ENCODE measurements around the gene GEMIN7.

GEMIN7 gene

DNA sequence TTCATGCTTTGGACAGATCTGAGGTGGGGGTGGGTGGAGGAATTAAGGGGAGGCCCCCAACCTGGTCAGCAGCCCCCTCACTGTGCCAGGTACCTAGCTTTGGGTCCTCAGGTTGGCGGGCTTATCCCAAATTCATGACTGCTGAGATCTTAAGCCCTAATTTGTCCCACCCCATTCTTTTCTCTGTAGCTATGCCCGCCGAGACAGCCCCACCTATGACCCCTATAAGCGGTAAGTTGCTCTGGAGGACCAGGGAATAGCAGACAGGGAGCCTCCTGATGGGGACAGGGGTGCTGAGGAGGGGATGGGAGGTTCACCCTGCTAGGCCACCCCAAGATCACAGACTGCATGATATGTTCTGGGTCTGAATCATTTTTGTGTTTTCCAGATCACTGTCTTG lies 17.1 kb upstream of the GEMIN7 start:
- TF ChIP-seq, protein P1, sequence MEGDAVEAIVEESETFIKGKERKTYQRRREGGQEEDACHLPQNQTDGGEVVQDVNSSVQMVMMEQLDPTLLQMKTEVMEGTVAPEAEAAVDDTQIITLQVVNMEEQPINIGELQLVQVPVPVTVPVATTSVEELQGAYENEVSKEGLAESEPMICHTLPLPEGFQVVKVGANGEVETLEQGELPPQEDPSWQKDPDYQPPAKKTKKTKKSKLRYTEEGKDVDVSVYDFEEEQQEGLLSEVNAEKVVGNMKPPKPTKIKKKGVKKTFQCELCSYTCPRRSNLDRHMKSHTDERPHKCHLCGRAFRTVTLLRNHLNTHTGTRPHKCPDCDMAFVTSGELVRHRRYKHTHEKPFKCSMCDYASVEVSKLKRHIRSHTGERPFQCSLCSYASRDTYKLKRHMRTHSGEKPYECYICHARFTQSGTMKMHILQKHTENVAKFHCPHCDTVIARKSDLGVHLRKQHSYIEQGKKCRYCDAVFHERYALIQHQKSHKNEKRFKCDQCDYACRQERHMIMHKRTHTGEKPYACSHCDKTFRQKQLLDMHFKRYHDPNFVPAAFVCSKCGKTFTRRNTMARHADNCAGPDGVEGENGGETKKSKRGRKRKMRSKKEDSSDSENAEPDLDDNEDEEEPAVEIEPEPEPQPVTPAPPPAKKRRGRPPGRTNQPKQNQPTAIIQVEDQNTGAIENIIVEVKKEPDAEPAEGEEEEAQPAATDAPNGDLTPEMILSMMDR (IDR thresholded peaks at IDR 0.05; ENCODE audit: control insufficient read depth, insufficient read depth, low read depth, low read length, missing control alignments), result no peak
- no peak for DNase-seq (ENCODE audit: low read depth)
- no peak overlapping the region for H3K4me3 ChIP-seq (ENCODE audit: control insufficient read depth, low read depth, low read length)

DNA sequence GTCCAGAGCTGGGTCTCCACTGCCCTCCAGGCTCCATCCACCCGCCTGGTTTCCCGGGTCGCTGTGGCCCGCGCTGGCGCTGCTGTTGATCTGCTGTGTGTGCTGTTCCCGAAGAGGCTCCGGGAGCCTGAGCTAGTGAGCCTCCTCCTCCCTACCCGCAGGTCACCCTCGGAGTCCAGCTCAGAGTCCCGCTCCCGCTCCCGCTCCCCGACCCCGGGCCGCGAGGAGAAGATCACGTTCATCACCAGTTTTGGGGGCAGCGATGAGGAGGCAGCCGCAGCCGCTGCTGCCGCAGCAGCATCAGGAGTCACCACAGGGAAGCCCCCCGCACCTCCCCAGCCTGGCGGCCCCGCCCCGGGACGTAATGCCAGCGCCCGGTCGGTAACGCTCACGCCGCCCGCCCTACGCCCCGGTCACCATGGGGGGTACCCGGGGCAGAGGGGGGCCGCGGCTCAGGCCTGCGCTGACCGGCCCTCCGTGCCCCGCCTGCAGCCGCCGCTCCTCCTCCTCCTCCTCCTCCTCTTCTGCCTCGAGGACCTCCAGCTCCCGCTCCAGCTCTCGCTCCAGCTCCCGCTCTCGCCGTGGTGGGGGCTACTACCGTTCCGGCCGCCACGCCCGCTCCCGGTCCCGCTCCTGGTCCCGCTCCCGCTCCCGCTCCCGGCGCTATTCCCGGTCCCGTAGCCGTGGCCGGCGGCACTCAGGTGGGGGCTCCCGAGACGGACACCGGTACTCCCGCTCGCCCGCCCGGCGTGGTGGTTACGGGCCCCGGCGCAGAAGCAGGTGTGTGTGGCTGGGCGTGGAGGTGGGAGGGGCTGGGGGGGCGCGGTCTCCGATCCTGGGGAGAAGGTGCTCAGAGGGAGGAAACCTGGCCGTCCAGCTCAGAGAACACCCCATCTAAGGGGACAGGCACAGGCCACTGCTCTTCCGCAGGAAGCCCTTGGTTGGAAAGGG lies 14.9 kb upstream of the GEMIN7 start:
- no peak for DNase-seq (ENCODE audit: low read depth)
- no peak overlapping the region for H3K4me3 ChIP-seq (ENCODE audit: control insufficient read depth, low read depth, low read length)
- TF ChIP-seq, protein P1 (IDR thresholded peaks at IDR 0.05; ENCODE audit: control insufficient read depth, insufficient read depth, low read depth, low read length, missing control alignments), result no peak

DNA sequence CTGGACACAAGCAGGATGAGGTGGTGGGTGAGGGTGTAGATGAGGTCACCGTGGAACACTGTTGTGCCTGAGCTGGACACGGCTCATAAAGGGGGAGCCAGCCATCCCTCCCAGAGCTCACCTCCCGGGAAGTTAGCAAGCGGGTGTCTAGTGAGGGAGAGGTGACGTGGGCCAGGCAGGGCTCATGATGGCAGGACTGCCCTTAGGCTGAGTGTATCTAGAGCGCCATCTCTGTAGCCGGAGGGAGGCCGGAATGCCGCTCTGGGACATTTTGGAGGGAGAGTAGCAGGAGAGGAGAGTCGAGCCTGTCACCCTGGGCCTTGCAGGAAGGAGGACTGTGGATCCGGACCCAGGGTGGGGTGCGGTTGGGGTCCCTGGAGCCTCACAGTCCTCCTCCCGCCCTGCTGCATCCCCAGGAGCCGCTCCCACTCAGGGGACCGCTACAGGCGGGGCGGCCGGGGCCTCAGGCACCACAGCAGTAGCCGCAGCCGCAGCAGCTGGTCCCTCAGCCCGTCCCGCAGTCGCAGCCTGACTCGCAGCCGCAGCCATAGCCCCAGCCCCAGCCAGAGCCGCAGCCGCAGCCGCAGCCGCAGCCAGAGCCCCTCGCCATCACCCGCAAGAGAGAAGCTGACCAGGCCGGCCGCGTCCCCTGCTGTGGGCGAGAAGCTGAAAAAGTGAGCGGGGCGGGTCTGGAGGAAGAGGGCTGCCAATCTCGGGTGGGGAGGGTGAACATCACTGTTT lies 12.0 kb upstream of the GEMIN7 start:
- no peak for DNase-seq (ENCODE audit: low read depth)
- H3K4me3 ChIP-seq (ENCODE audit: control insufficient read depth, low read depth, low read length), result no peak overlapping the region
- TF ChIP-seq, protein P1 (IDR thresholded peaks at IDR 0.05; ENCODE audit: control insufficient read depth, insufficient read depth, low read depth, low read length, missing control alignments), result no peak

DNA sequence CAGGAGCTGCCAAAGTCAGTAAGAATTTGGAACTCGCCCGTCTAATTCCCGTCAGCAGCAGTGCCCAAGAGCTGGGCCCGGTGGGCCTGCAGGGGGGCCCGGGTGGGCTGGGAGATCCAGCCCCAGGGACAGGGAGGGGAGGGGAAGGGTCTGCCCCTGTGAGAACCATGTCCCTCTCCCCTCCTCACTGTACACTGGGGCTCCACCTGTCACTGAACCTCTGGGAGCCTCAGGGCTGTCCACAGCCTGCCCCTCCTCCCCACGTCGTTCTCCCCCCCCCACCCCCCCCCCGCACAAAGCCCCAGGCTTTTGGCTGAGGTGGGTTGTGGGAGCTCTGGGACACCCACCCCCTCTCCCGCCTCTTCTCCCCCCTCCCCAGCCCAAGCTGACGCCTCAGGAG lies 11.0 kb upstream of the GEMIN7 start:
- no peak overlapping the region for H3K4me3 ChIP-seq (ENCODE audit: control insufficient read depth, low read depth, low read length)
- TF ChIP-seq, protein P1 (IDR thresholded peaks at IDR 0.05; ENCODE audit: control insufficient read depth, insufficient read depth, low read depth, low read length, missing control alignments), result no peak
- no peak for DNase-seq (ENCODE audit: low read depth)

DNA sequence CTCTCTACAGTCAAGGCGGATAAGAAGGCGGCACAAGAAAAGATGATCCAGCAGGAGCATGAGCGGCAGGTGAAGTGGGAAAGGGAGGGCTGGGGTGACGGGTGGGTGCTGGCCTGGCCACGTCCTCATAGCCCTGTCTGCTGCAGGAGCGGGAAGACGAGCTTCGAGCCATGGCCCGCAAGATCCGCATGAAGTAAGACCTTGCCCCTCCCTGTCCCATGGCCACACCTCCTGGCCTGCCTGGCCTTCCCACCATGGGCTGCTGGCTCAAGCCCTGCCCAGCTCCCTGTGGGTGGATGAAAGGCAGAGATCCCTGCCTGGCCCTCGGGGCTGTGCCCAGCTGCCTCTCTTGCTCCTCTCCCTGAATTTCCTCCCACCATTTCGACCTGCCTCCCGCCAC lies 10.0 kb upstream of the GEMIN7 start:
- TF ChIP-seq, protein P1 (IDR thresholded peaks at IDR 0.05; ENCODE audit: control insufficient read depth, insufficient read depth, low read depth, low read length, missing control alignments), result no peak
- no peak overlapping the region for H3K4me3 ChIP-seq (ENCODE audit: control insufficient read depth, low read depth, low read length)
- DNase-seq (ENCODE audit: low read depth), result no peak

DNA sequence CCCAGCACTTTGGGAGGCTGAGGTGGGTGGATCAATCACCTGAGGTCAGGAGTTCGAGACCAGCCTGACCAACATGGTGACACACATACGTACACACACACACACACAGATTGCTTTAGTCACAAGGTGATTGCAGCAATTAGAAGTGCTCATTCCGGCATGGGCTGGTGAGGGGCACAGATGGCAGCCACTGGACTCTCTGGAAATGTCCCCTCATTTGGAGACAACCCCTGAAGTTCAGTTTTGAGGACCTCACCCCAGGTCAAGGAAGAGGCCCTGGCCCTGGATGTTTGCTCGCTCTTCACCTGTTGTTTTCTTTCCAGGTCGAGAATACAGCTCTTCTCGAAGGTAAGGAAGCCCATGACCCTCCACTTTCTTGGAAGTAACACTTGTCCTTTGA lies 8.8 kb upstream of the GEMIN7 start:
- H3K4me3 ChIP-seq (ENCODE audit: control insufficient read depth, low read depth, low read length), result no peak overlapping the region
- TF ChIP-seq, protein P1 (IDR thresholded peaks at IDR 0.05; ENCODE audit: control insufficient read depth, insufficient read depth, low read depth, low read length, missing control alignments), result no peak
- no peak for DNase-seq (ENCODE audit: low read depth)
